SK-N-MC (cell line): ENCODE data around the gene ZNF384.

Source experiments
- EZH2 ChIP-seq: fragments of 200-600 bp; sonication (generic); IDR thresholded peaks from one replicate; pipeline ENCODE4 v1.6.1; 2017; ENCODE audit warnings: antibody characterized with exemption
- POLR2AphosphoS5 ChIP-seq: IDR thresholded peaks from 2 replicates; pipeline ENCODE4 v1.6.1; 2012; ENCODE audit warnings: mild to moderate bottlenecking, low read depth, low read length, borderline replicate concordance

DNA sequence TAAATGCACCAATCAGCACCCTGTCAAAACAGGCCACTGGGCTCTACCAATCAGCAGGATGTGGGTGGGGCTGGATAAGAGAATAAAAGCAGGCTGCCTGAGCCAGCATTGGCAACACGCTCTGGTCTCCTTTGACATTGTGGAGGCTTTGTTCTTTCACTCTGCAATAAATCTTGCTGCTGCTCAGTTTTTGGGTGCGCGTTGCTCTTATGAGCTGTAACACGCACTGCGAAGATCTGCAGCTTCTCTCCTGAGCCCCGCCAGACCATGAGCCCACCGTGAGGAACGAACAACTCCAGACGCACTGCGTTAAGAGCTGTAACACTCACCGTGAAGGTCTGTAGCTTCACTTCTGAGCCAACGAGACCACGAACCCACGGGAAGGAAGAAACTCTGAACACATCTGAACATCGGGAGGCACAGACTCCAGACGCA lies 19.8 kb upstream of the ZNF384 start:
- no peak for TF ChIP-seq EZH2
- TF ChIP-seq POLR2AphosphoS5: no peak; the same call in 1 of the 2 replicates
